GM18511 (cell line): ENCODE data around the gene CDH3.

Experiments
- ATAC-seq: cut with Tn5 transposase; IDR thresholded peaks from one replicate; pipeline ENCODE4 v1.9.1; 2021; ENCODE audit warnings: mild to moderate bottlenecking, moderate library complexity; ENCODE audit not compliant: unreplicated experiment

Gene CDH3

GRCh38 chr16:68734782-68735181 is 89.7 kb downstream of the CDH3 start:
- ATAC-seq, result no peak

DNA sequence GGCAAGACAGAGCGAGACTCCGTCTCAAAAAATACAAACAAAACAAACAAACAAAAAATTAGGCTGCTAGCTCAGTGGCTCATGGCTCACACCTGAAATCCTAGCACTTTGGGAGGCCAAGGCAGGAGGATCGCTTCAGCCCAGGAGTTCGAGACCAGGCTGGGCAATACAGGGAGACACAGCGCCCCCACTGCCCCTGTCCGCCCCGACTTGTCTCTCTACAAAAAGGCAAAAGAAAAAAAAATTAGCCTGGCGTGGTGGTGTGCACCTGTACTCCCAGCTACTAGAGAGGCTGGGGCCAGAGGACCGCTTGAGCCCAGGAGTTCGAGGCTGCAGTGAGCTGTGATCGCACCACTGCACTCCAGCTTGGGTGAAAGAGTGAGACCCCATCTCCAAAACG is 91.5 kb downstream of the CDH3 start:
- no peak for ATAC-seq

- no peak for ATAC-seq
Observed at GRCh38 chr16:68737046-68737729, 92.1 kb downstream of the CDH3 start, which contains the start of gene CDH1. Gene CDH1 (plus strand): TSS chr16:68737292. CDS start chr16:68737416, 124 bp downstream.

- no peak for ATAC-seq
Observed at GRCh38 chr16:68737730-68738629, 92.9 kb downstream of the CDH3 start.

- ATAC-seq, result no peak
Observed at GRCh38 chr16:68739964-68740627, 95.0 kb downstream of the CDH3 start.

- no peak for ATAC-seq
Observed at GRCh38 chr16:68740628-68741346, 95.7 kb downstream of the CDH3 start.

- ATAC-seq, result no peak
Observed at GRCh38 chr16:68743664-68744063, 98.6 kb downstream of the CDH3 start.

- no peak for ATAC-seq
Observed at GRCh38 chr16:68744744-68745280, 99.7 kb downstream of the CDH3 start.

GRCh38 chr16:68746951-68747350 is 101.8 kb downstream of the CDH3 start:
- ATAC-seq, result no peak

DNA sequence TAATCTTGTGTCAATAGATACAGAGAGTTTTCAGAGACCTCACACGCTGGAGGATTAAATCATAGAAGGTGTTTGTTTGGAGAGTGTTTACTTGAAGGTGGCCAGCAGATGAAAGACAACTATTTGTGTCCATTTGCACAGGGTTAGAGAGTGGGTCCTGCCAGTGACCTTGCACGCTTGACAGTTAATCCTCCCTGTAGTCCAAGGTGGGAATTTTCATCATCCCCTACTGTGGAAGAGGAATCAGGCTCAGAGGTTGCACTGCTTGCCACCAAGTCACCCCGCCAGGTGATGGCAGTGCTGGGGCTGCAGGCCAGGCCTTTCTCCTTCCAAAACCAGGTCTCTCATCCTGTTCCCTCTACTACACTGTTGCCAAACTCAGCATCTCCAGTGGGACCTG is 104.3 kb downstream of the CDH3 start:
- ATAC-seq, result no peak
